C4-2B (cell line): ENCODE data around the gene NRAS.

ENCODE experiments used
- H3K27ac ChIP-seq: fragments of 450-650 bp; 2 replicates; pipeline ENCODE4 v1.5.1; 2017
- CTCF ChIP-seq: fragments of 450-650 bp; conservative IDR thresholded peaks from 2 replicates; pipeline ENCODE4 v1.5.1; 2017; ENCODE audit warnings: mild to moderate bottlenecking
- ZFX ChIP-seq: fragments of 450-650 bp; IDR thresholded peaks from 2 replicates; pipeline ENCODE4 v1.6.1; 2017

The NRAS gene

GRCh38 chr1:114716304-114717170, at the start of gene NRAS:
Gene NRAS (minus strand): TSS chr1:114716771. CDS start chr1:114716160, 611 bp downstream.
- TF ChIP-seq CTCF (no peak), ZFX (peak; percentile 55)

GRCh38 chr1:114764689-114765088, 48.1 kb upstream of the NRAS start:
- TF ChIP-seq CTCF: no peak; the same call in none of the 2 replicates
- no peak for TF ChIP-seq ZFX
- no peak overlapping the region for H3K27ac ChIP-seq

More at GRCh38 chr1:114716304-114717170, at the start of gene NRAS:
- H3K27ac ChIP-seq: peak within 1 kb of the TSS; percentile 76

GRCh38 chr1:114758256-114758832, 41.8 kb upstream of the NRAS start:
- peak overlapping the region; percentile 95 for H3K27ac ChIP-seq
- no peak for TF ChIP-seq ZFX
- peak; percentile 38; the same call in 1 of the 2 replicates for TF ChIP-seq CTCF

GRCh38 chr1:114757455-114758255, 41.1 kb upstream of the NRAS start, which contains the start of gene CSDE1:
Gene CSDE1 (minus strand): TSS chr1:114757984. CDS start chr1:114739890, 18,094 bp downstream.
- TF ChIP-seq ZFX (no peak), CTCF (peak; percentile 50)
- H3K27ac ChIP-seq: peak within 1 kb of the TSS; percentile 95

- TF ChIP-seq ZFX: no peak
- TF ChIP-seq CTCF: no peak
- H3K27ac ChIP-seq: peak overlapping the region; percentile 95
Observed at GRCh38 chr1:114756949-114757454, 40.4 kb upstream of the NRAS start.

GRCh38 chr1:114756009-114756892, 39.7 kb upstream of the NRAS start:
- TF ChIP-seq CTCF (no peak), ZFX (no peak)
- H3K27ac ChIP-seq: peak overlapping the region; percentile 95
